K562 (cell line): Measurements from ENCODE around the gene SIM2. TPM values are rescaled to one million over a fixed set of nuclear protein-coding genes. Genes with fewer than 3 reads are reported as not detected.

ENCODE experiments used
- CBFA2T2 ChIP-seq: fragments of 450-650 bp; conservative IDR thresholded peaks from 2 replicates; pipeline ENCODE4 v1.6.1; 2017; ENCODE audit warnings: mild to moderate bottlenecking
- SMAD1 ChIP-seq: fragments of 150-350 bp; IDR thresholded peaks from 2 replicates; pipeline ENCODE4 v1.6.1; 2014; ENCODE audit warnings: low read length, low read depth; ENCODE audit not compliant: partially characterized antibody
- STAT5B ChIP-seq: fragments of 250-450 bp; sonication (Bioruptor Pico); IDR thresholded peaks from 2 replicates; pipeline ENCODE4 v1.8.0; 2021; ENCODE audit warnings: mild to moderate bottlenecking, inconsistent platforms
- TCF3 ChIP-seq: sonication (generic); formaldehyde crosslinking; IDR thresholded peaks from 2 replicates; pipeline ENCODE4 v1.4.0; 2020; ENCODE audit warnings: mild to moderate bottlenecking, missing genetic modification reagents
- ZBTB43 ChIP-seq: sonication (generic); formaldehyde crosslinking; IDR thresholded peaks from 2 replicates; pipeline ENCODE4 v1.8.0; 2023; ENCODE audit warnings: mild to moderate bottlenecking, missing genetic modification reagents
- ZNF408 ChIP-seq: fragments of 250-450 bp; sonication (Bioruptor Pico); IDR thresholded peaks from 2 replicates; pipeline ENCODE4 v1.4.0; 2020; ENCODE audit warnings: low read depth, mild to moderate bottlenecking, moderate library complexity
- polyA plus RNA-seq, 8 experiments: library from polyadenylated mRNA; depleted of rRNA in 4 of 8; stranded (reverse) in 5 of 8; unstranded in 3 of 8; fragments of >200 nt; fragmentation: Nextera tagmentation in 2 of 8; fragmentation: Illumina TruSeq in 1 of 8; extraction: Ambion mirVana in 2 of 8; extraction: Trizol in 1 of 8; gene quantifications; 2 replicates each; pipeline versions ENCODE4 v1.2.1 to v1.2.3, GENCODE V29; 2011 to 2014; ENCODE audit warnings: inconsistent platforms in 1 of 8, missing spikeins in 1 of 8
- total RNA-seq, 7 experiments: library from RNA; depleted of rRNA in 6 of 7; stranded (reverse); fragments of >200 nt in 6 of 7; fragmentation: Illumina TruSeq in 2 of 7; extraction: Trizol in 2 of 7; gene quantifications; 2 replicates each; pipeline versions ENCODE4 v1.2.1 to v1.2.3, GENCODE V29; 2011 to 2021; ENCODE audit warnings: low replicate concordance in 1 of 7
- TF ChIP-seq, protein P1 (sequence below): IDR thresholded peaks from 3 replicates; pipeline ENCODE4 v1.6.1; 2011; ENCODE audit warnings: borderline replicate concordance, mild to moderate bottlenecking; ENCODE audit not compliant: insufficient read length, insufficient read depth

SIM2 gene
- total and polyA plus RNA-seq, 9 of the 15 experiments (the other 6 are each of a cell fraction or from before 2014, with no cell fraction given) = 0.07 to 0.11 (median 0.08) TPM; not detected in 6

DNA sequence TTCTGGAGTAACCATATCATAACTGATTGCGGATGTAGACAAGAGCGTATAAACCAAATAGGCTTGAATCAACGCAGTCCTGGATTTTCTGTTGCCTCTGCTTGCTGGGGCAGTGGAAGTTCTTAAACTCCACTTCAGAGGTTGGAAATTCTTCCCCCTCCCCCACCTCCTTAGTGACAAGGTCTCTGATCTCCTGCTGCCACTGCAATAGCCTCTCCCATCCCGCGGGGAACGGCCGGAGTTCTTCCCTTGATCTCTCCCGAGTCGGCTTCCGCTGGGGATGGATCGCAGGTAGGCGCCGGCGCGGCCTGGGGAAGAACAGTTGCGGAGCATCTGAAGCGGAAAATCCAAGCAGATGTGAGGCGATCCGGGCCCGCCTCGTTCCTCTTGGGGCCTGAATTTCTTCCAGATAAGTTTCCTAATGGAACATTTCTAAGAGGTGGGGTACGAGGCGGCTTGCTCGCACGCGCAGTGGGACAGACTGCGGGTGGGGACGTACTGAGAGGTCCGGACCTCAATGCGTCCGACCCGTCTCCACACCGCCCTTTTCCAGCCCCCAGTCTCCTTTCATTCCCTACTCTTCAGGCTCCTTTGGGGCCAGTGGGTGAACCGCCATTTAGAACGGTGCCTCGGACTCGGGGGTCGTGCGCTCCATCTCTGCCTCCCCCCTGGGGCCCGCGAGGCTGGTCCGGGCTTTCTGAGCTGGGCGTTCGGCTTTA is 3.1 kb upstream of the SIM2 start (continued):
- TF ChIP-seq SMAD1 (no peak), ZBTB43 (CRISPR knock-in tag) (no peak), ZNF408 (CRISPR knock-in tag) (no peak), CBFA2T2 (no peak), TCF3 (CRISPR knock-in tag) (no peak), STAT5B (no peak)
- TF ChIP-seq, protein P1, sequence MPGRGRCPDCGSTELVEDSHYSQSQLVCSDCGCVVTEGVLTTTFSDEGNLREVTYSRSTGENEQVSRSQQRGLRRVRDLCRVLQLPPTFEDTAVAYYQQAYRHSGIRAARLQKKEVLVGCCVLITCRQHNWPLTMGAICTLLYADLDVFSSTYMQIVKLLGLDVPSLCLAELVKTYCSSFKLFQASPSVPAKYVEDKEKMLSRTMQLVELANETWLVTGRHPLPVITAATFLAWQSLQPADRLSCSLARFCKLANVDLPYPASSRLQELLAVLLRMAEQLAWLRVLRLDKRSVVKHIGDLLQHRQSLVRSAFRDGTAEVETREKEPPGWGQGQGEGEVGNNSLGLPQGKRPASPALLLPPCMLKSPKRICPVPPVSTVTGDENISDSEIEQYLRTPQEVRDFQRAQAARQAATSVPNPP = no peak
